HG03095 (cell line): ENCODE measurements around the gene PYROXD2.

ENCODE experiments used
- ATAC-seq: cut with Tn5 transposase; IDR thresholded peaks from one replicate; pipeline ENCODE4 v1.9.1; 2021; ENCODE audit warnings: moderate library complexity; ENCODE audit not compliant: unreplicated experiment

PYROXD2 gene

GRCh38 chr10:98414932-98415730 is at the start of gene PYROXD2:
Gene PYROXD2 (minus strand): TSS chr10:98415182. CDS start chr10:98415135, 47 bp downstream.
- peak; percentile 44 for ATAC-seq

- no peak for ATAC-seq
Observed at GRCh38 chr10:98463976-98464754, 49.2 kb upstream of the PYROXD2 start.

- no peak for ATAC-seq
Observed at GRCh38 chr10:98463016-98463415, 48.0 kb upstream of the PYROXD2 start.

GRCh38 chr10:98461500-98461842 is 46.5 kb upstream of the PYROXD2 start:
- no peak for ATAC-seq

- ATAC-seq, result no peak
Observed at GRCh38 chr10:98460837-98461499, 46.0 kb upstream of the PYROXD2 start.

- no peak for ATAC-seq
Observed at GRCh38 chr10:98458809-98459784, 44.1 kb upstream of the PYROXD2 start.

GRCh38 chr10:98457721-98458120 is 42.7 kb upstream of the PYROXD2 start:
- ATAC-seq, result no peak

- no peak for ATAC-seq
Observed at GRCh38 chr10:98456686-98457482, 41.9 kb upstream of the PYROXD2 start.

GRCh38 chr10:98456043-98456570 is 41.1 kb upstream of the PYROXD2 start:
- no peak for ATAC-seq

GRCh38 chr10:98453729-98454128 is 38.7 kb upstream of the PYROXD2 start:
- ATAC-seq, result no peak

GRCh38 chr10:98450618-98451017 is 35.6 kb upstream of the PYROXD2 start:
- no peak for ATAC-seq

- ATAC-seq, result no peak
Observed at GRCh38 chr10:98449287-98449686, 34.3 kb upstream of the PYROXD2 start.

- peak; percentile 85 for ATAC-seq
Observed at GRCh38 chr10:98446661-98447221, 31.8 kb upstream of the PYROXD2 start, which contains the start of gene HPS1. Gene HPS1 (minus strand): TSS chr10:98446935. CDS start chr10:98443240, 3,695 bp downstream.

GRCh38 chr10:98446151-98446660 is 31.2 kb upstream of the PYROXD2 start:
- peak; percentile 31 for ATAC-seq

GRCh38 chr10:98445200-98445812 is 30.3 kb upstream of the PYROXD2 start:
- no peak for ATAC-seq

GRCh38 chr10:98444314-98445006 is 29.5 kb upstream of the PYROXD2 start:
- ATAC-seq, result no peak

GRCh38 chr10:98438715-98439114 is 23.7 kb upstream of the PYROXD2 start:
- ATAC-seq, result no peak

- ATAC-seq, result no peak
Observed at GRCh38 chr10:98436704-98437103, 21.7 kb upstream of the PYROXD2 start.
